ENCODE measurements around the gene RMRP.

- TF ChIP-seq, protein P1, sequence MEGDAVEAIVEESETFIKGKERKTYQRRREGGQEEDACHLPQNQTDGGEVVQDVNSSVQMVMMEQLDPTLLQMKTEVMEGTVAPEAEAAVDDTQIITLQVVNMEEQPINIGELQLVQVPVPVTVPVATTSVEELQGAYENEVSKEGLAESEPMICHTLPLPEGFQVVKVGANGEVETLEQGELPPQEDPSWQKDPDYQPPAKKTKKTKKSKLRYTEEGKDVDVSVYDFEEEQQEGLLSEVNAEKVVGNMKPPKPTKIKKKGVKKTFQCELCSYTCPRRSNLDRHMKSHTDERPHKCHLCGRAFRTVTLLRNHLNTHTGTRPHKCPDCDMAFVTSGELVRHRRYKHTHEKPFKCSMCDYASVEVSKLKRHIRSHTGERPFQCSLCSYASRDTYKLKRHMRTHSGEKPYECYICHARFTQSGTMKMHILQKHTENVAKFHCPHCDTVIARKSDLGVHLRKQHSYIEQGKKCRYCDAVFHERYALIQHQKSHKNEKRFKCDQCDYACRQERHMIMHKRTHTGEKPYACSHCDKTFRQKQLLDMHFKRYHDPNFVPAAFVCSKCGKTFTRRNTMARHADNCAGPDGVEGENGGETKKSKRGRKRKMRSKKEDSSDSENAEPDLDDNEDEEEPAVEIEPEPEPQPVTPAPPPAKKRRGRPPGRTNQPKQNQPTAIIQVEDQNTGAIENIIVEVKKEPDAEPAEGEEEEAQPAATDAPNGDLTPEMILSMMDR (IDR thresholded peaks at IDR 0.05): no peak
- TF ChIP-seq POLR2A (IDR thresholded peaks at IDR 0.05): no peak
Observed at GRCh38 chr9:35674025-35674361, 16.2 kb upstream of the RMRP start.
